GM23248 (cell line): ENCODE data around the gene ARL13B.

Source experiments
- EZH2 ChIP-seq: fragments of 200-600 bp; sonication (generic); IDR thresholded peaks from 2 replicates; pipeline ENCODE4 v1.6.1; 2018; ENCODE audit warnings: antibody characterized with exemption, mild to moderate bottlenecking; ENCODE audit not compliant: insufficient read depth, poor library complexity, severe bottlenecking
- EZH2phosphoT487 ChIP-seq: fragments of 200-600 bp; sonication (generic); IDR thresholded peaks from 2 replicates; pipeline ENCODE4 v1.6.1; 2018; ENCODE audit warnings: antibody characterized with exemption, moderate library complexity, mild to moderate bottlenecking, low read depth; ENCODE audit not compliant: insufficient read depth

GRCh38 chr3:93988764-93989163, 8.8 kb downstream of the ARL13B start:
- no peak for TF ChIP-seq EZH2phosphoT487
- no peak for TF ChIP-seq EZH2
